Measurements from ENCODE around the gene GFRA1.

Gene GFRA1

GRCh38 chr10:116259638-116260037 is 13.4 kb downstream of the GFRA1 start:
- H3K4me1 ChIP-seq (ENCODE audit: insufficient read depth, low read length): no peaks in the 10 kb centered on the region
- no peak overlapping the region for H3K27ac ChIP-seq (ENCODE audit: low read length)
- no peaks in the 10 kb centered on the region for H3K9me3 ChIP-seq (ENCODE audit: insufficient read depth, low read length, severe bottlenecking)
- H4K20me1 ChIP-seq (ENCODE audit: insufficient read depth, low read length): no peaks in the 10 kb centered on the region
- H2AFZ ChIP-seq (ENCODE audit: low read depth, low read length): no peak overlapping the region
- H3K4me3 ChIP-seq (ENCODE audit: low read depth in 1 of 2, low read length in 2 of 2): no peak overlapping the region
- H3K4me2 ChIP-seq (ENCODE audit: insufficient read depth, low read length): no peak overlapping the region
- H3K36me3 ChIP-seq (ENCODE audit: insufficient read depth, low read length): no peaks in the 10 kb centered on the region
- no peaks in the 10 kb centered on the region for H3K79me2 ChIP-seq (ENCODE audit: insufficient read depth, low read length)
- ATAC-seq (ENCODE audit: insufficient read depth, low read depth) (no peak), DNase-seq (no peak)
- H3K9ac ChIP-seq (ENCODE audit: low read depth, low read length): no peak overlapping the region
- no peak for TF ChIP-seq EZH2 (IDR thresholded peaks at IDR 0.05; ENCODE audit: borderline replicate concordance, low read depth, low read length, severe bottlenecking)
- no peak for TF ChIP-seq CTCF (IDR thresholded peaks at IDR 0.05; ENCODE audit: borderline replicate concordance, extremely low read depth, low read length, poor library complexity, severe bottlenecking)
- H3K27me3 ChIP-seq (ENCODE audit: insufficient read depth, low read length, poor library complexity): no peaks in the 10 kb centered on the region

GRCh38 chr10:116257785-116258184 is 15.2 kb downstream of the GFRA1 start:
- no peak overlapping the region for H3K9ac ChIP-seq (ENCODE audit: low read depth, low read length)

GRCh38 chr10:116256752-116257259 is 16.2 kb downstream of the GFRA1 start:
- no peaks in the 10 kb centered on the region for H3K4me1 ChIP-seq (ENCODE audit: insufficient read depth, low read length)
- no peak for ATAC-seq (ENCODE audit: insufficient read depth, low read depth)

More at GRCh38 chr10:116257785-116258184, 15.2 kb downstream of the GFRA1 start:
- ATAC-seq (ENCODE audit: insufficient read depth, low read depth) (no peak), DNase-seq (no peak)
- no peaks in the 10 kb centered on the region for H3K27me3 ChIP-seq (ENCODE audit: insufficient read depth, low read length, poor library complexity)
- no peak overlapping the region for H3K27ac ChIP-seq (ENCODE audit: low read length)
- H3K79me2 ChIP-seq (ENCODE audit: insufficient read depth, low read length): no peaks in the 10 kb centered on the region
- H3K4me1 ChIP-seq (ENCODE audit: insufficient read depth, low read length): no peaks in the 10 kb centered on the region
- TF ChIP-seq CTCF (IDR thresholded peaks at IDR 0.05; ENCODE audit: borderline replicate concordance, extremely low read depth, low read length, poor library complexity, severe bottlenecking) (no peak), EZH2 (IDR thresholded peaks at IDR 0.05; ENCODE audit: borderline replicate concordance, low read depth, low read length, severe bottlenecking) (no peak)
- H3K9me3 ChIP-seq (ENCODE audit: insufficient read depth, low read length, severe bottlenecking): no peaks in the 10 kb centered on the region
- no peak overlapping the region for H3K4me3 ChIP-seq (ENCODE audit: low read depth in 1 of 2, low read length in 2 of 2)
- no peaks in the 10 kb centered on the region for H4K20me1 ChIP-seq (ENCODE audit: insufficient read depth, low read length)
- H3K36me3 ChIP-seq (ENCODE audit: insufficient read depth, low read length): no peaks in the 10 kb centered on the region
- H3K4me2 ChIP-seq (ENCODE audit: insufficient read depth, low read length): no peak overlapping the region
- H2AFZ ChIP-seq (ENCODE audit: low read depth, low read length): no peak overlapping the region

More at GRCh38 chr10:116256752-116257259, 16.2 kb downstream of the GFRA1 start:
- no peak overlapping the region for H3K4me3 ChIP-seq (ENCODE audit: low read depth in 1 of 2, low read length in 2 of 2)
- no peaks in the 10 kb centered on the region for H3K9me3 ChIP-seq (ENCODE audit: insufficient read depth, low read length, severe bottlenecking)
- H3K4me2 ChIP-seq (ENCODE audit: insufficient read depth, low read length): no peak overlapping the region
- H3K36me3 ChIP-seq (ENCODE audit: insufficient read depth, low read length): no peaks in the 10 kb centered on the region
- no peak overlapping the region for H2AFZ ChIP-seq (ENCODE audit: low read depth, low read length)
- H3K9ac ChIP-seq (ENCODE audit: low read depth, low read length): no peak overlapping the region
- no peak for DNase-seq
- TF ChIP-seq CTCF (IDR thresholded peaks at IDR 0.05; ENCODE audit: borderline replicate concordance, extremely low read depth, low read length, poor library complexity, severe bottlenecking): no peak
- TF ChIP-seq EZH2 (IDR thresholded peaks at IDR 0.05; ENCODE audit: borderline replicate concordance, low read depth, low read length, severe bottlenecking): no peak
- no peaks in the 10 kb centered on the region for H4K20me1 ChIP-seq (ENCODE audit: insufficient read depth, low read length)
- no peaks in the 10 kb centered on the region for H3K27me3 ChIP-seq (ENCODE audit: insufficient read depth, low read length, poor library complexity)
- no peak overlapping the region for H3K27ac ChIP-seq (ENCODE audit: low read length)
- no peaks in the 10 kb centered on the region for H3K79me2 ChIP-seq (ENCODE audit: insufficient read depth, low read length)
